HUDEP-2 (cell line): ENCODE results near the gene VWA3B.
A peak's percentile ranks its signal among the peaks of the same experiment; 100 is the strongest.
"Not testable (repeated sequence)": the region's sequence is repeated elsewhere in the genome, so short reads cannot be mapped to it uniquely, and the experiment has no call there.

Source experiments
- DNase-seq, 76 experiments: peaks; one replicate each; lab custom pipeline; 2025; ENCODE audit not compliant: unreplicated experiment in 76 of 76; lab: John Stamatoyannopoulos, UW

VWA3B gene, protein sequence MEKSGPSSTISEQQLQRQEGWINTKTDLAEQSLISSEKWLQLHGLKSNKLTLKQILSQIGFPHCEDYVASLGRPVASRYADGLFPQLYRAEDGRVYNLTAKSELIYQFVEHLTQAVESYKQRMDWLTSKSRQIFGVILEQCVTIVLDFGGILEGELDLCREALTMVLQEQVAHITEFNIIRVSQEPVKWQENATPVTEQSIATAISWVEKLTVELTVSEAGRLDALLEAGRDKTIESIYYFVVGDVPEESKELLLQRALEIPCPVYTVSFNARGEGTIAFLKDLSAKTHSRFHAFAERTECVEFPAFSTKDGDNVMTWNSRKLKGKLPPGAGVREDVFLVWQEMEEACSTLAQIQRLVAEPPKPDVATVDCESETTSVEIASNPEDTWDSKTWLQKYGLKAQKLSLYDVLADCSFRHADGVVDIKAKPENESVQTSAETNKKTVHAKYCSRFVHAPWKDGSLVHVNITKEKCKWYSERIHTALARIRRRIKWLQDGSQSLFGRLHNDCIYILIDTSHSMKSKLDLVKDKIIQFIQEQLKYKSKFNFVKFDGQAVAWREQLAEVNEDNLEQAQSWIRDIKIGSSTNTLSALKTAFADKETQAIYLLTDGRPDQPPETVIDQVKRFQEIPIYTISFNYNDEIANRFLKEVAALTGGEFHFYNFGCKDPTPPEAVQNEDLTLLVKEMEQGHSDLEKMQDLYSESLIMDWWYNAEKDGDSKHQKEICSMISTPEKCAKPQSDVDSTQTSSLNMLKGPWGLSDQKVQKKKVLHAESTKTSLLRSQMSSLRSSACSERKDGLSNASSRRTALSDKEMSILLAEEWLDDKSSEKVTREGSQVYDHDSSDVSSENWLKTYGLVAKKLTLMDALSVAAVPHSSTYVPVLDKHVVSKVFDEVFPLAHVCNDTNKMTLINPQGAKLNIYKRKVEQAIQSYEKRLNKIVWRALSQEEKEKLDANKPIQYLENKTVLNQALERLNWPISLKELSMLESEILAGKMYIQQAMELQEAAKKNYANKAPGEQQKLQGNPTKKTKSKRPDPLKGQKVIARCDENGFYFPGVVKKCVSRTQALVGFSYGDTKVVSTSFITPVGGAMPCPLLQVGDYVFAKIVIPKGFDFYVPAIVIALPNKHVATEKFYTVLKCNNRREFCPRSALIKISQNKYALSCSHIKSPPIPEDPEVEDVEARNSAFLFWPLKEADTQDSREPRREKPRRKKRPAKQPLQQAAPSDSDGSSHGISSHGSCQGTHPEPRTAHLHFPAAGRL (N-terminal part only)

DNA sequence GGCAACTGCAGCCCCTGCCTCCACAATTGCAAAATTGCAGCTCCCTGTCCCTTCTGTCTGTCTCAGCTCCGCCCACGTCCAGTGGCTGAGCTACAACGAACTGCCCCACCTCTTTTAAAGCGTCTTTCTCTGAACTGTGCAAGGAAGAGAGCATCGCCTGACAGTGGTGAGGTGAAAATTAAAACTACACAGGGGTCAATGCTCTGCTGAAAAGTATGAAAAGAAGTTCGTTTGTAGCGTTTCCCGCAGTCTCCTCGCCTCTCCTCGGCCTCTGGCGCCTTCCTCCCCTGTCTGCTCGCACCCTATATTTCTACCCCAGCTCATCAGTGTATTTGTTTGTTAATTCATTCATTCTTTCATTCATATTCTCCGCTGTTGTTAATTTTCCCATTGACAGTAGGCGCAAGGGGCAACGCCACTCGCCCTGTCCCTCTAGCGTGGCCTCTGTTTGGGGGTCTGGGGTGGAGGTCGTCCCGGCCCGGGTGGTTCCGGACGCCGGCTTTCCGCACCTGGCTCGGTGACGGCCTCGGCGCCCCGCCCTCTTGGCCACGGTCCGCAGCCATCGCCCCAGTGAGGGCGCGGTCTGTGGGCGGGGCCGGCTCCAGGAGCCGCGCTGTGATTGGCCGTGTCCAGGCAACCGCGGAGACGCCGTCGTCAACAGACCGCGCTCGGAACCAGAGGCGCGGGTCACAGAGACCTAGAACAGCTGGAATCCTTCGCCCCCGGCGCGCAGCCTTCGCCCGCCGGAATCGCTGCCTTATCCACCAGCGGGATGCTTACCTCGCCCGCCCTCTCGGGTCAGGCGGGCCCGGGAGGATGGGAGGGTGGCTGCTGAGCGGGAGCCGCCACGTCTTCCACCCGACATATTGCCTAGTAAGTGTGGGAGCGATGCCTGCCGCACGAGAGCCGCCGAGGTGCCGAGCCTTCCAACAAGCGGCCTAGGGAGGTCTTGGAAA, at the start of gene VWA3B:
Gene VWA3B, plus strand, starts transcription at position 677 of the 956 bp plus-strand sequence. CDS start 5,926 bp downstream, outside the sequence.
- DNase-seq, result peak in 16 of 76 experiments; percentile 1 to 52 (median 13)

DNA sequence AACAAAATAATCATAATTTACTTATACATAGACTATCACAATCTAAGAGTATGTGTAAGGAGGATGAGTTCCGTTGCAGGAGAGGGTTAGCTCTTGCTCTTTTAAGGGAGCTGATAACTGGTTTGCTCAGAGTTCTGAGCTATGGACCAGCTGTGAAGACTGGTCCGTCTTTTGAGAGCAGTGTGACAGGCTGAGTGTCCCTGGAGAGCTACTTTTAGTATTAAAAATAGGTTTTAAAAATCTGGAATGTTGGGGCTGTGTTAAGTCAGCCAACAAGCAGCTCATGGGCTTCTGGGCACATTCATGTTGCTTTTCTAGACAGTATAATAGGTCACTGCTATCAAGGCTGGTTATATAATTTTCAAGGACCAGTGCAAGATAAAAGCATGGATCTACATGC, 49.8 kb upstream of the VWA3B start:
- no peak for DNase-seq

DNA sequence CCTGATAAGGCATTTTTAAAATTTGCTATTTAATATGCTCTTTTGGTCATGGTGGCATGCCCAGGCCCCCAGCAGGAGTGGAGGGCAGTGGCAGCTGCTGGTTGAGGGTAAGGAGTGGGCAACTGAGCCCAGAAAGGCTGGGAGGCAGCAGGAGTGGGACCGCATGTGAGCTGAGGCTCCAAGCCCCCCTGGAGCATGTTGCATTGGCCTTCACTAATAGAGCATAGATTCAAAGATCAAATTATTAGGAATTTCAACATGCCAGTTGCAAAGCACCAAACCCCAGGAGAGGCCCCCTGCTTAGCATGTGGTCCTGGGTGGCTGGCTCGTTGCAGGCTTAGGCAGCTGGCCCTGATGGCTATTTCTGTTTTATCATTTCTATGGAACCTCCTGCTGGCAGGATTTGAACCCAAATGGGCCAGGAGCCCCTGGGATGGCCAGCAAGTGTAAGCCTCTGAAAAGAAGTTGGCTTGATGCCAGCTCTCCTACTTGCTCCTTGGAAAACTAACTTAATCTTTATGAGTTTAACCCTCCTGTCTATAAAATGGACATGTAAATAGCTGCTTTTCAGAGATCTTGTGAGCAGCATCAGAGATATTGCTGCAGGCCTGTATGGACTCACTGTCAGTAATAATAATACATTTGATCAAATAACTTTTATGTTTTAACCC, 49.2 kb upstream of the VWA3B start:
- no peak for DNase-seq

DNA sequence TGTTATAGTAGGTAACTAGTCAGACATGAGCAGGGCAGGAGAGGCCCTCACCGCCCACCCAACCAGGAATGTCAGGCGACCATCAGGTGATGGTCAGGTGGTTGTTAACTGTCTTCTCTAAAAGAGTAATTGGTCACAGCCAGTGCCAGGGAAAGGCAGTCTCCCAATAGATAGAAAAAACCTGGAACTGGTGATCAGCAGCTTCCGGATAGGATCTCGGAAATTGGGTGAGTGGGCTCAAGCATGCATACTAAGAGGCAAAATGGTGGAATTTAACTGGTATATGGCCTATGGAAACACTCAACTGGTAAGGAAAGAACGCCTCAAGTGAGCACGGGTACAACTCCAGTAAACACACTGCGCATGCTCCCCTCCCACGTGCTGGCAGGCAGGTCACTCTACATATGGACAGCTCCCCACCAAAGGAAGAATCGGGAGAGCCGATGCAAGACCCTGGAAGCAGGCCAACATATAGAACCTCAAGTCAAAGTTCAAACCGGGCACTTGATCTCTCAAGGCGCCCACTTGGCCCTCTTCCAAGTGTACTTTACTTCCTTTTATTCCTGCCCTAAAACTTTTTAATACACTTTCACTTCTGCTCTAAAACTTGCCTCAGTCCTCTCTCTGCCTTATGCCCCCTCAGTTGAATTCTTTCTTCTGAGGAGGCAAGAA, 47.7 kb upstream of the VWA3B start:
- DNase-seq, result no peak

DNA sequence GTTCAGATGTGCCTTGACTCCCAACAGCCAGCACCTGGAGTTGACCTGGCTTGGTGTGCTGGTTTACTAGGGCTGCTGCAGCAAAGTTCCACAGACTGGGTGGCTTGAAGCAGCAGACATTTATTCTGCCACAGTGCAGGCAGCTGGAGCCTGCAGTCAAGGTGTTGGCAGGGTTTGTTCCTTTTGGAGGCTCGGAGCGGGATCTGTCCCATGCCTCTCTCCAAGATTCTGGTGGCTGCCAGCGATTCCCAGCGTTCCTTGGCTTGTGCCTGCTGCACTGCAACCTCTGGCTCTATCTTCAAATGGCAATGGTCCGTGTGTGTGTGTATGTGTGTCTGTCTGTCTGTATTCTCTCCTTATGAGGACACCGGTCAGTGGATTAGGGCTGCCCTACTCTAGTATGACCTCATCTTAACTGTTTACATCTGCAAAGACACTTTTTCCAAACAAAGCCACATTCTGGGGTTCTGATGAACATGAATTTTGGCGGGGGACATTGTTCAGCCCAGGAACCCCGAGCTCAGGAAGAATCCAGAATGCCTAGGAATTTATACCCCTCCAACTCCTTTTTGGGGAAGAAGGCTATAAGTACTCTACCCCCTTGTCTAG, 46.5 kb upstream of the VWA3B start:
- DNase-seq, result no peak

DNA sequence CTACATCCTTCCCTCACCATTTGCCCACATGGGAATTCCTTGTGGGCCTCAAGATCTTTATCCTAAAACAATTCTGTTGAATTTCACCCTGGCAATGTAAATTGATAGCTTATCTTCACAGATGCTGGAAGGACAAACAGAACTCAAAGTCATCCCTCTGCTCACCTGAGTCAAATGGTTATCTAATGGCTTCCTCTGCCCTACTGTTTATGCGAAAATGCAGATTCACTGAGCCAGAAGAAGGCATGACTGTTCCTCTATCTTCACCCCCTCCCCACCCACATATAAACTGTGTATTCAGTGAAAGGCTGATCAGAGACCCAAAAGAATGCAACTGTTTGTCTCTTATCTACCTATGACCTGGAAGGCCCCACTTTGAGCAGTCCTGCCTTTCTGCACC, 43.9 kb upstream of the VWA3B start:
- DNase-seq, result no peak

DNA sequence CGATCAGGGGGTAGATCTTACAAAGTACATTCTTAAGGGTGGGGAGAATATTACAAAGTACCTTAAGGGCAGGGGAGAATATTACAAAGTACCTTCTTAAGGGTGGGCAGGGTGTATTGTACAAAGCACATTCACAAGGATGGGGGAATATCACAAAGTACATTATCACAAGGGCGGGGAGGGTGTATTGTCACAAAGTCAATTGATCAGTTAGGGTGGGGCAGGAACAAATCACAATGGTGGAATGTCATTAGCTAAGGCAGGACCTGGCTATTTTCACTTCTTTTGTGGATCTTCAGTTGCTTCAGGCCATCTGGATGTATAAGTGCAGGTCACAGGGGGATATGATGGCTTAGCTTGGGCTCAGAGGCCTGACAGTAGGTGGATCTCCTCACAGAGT, 42.2 kb upstream of the VWA3B start:
- DNase-seq, result not testable (repeated sequence)

DNA sequence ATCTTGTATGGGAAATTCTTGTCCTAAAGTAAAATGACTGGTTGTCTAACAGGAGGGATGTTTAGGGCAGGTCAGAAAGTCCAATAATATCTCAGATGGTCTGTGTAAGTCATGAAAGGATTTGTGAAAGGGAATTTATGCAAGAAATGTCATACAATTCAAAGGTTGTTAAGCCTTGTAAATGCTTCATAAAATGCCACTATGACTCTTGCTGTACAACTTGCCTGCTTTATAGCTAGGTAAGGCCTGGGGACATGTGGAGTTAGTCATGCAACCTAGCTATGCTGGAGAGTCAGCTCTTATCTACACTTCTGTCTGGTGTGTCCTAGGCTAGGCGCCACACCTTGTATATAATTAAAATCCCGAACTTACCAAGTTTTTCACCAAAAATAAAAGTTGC, 36.9 kb upstream of the VWA3B start:
- DNase-seq, result no peak

DNA sequence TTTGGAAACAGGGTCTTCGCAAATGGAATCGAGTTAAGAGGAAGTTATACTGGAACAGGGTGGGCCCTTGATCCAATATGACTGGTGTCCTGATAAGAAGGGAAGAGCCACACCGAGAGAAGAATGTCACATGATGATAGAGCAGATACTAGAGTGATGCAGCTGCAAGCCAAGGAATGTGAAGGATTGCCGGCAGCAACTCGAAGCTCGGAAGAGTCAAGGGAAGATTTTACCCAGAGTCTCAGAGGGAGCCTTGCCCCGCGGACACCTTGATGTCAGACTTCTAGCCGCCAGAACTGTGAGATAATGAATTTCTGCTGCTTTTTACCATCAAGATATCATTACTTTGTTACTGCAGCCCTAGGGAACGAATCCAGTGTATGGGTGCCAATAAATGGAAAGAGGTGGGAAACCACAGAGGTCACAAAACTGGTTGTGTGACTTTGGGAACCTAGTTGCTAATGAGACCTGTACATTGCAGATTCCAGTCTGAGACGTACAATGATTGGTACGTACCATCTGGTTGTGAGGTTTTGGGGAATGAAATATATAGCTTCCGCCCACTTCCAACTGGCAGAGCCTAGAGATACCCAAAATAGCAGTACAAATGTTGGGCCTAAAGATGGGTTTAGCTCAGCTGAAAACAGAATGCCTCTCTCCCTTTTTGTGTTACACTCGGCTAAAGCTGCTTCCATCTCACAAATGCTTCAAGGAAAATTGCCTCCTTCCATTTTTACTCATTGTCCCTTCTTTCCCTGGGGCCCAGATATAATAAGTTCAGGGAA, 28.6 kb upstream of the VWA3B start:
- no peak for DNase-seq

DNA sequence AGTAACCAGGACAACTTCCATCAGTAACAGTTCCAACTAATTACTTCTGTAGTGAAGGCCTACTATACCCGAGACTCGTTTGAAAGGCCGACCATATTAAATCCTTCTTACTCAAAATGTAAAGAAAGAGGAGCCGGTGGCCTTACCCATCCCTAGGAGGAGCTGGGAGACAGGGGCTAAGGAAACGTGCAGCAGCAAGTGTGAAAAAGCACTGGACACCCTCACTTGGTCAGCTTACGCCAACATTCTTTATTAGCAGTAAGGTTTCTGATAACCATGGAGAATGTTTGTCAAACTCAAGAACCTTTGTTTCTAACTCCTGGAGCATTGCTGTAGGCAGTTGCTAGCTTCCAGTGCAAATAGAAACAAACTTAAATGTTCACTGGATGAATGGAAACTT, 26.7 kb upstream of the VWA3B start:
- no peak for DNase-seq

DNA sequence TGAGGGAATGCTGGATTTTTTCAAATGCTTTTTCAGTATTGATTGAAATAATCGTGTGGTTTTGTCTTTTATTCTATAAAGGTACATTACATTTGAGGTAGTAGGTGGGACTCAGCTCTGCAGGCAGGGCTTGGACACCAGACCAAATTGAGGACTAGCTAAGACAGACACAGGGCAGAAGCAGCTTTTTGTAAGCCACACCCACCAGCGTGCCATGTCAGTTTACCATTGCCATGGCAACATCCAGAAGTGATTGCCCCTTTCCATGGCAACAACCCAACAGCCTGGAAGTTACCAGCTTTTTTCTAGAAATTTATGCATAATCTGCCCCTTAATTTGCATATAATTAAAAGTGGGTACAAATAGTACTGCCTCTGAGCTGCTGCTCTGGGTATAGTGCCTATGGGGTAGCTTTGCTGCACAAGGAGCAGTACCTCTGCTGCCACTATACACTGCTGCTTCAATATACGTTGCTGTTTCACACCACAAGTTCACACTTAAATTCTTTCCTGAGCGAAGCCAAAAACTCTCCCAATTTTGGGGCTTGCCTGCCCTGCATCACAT, 23.6 kb upstream of the VWA3B start:
- DNase-seq, result no peak

DNA sequence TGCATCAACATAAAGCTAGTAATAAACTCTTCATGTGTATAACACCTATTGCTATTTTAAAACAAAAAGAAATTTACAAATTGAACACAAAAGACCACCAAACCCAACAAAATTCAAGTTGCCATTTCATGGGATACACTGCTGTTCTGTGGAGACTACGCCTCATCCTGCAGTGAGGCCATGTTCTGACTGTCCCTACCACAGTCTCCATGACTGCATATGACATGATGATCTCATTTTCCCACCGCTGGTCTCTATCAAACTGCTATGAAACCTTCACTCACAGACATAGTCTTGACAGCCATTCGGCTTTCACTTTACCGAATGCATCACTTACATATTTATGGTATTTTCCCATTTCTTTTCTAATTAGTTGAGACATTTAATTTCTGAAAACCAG, 21.2 kb upstream of the VWA3B start:
- no peak for DNase-seq

DNA sequence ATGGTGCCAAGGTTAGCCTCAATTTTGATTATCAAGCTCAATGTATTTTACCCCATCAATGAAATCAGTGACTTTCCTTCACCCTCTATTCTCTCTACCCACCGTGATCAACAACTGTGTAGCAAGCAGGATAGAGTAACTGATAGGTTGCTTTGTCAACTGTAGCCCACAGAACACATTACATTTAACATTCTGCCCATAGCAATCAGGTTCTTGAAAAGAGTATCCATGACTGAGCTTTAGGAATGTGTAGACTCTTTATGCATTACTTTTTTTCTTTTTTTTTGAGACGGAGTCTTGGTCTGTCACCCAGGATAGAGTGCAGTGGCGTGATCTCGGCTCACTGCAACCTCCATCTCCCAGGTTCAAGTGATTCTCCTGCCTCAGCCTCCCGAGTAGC, 19.8 kb upstream of the VWA3B start:
- no peak for DNase-seq

DNA sequence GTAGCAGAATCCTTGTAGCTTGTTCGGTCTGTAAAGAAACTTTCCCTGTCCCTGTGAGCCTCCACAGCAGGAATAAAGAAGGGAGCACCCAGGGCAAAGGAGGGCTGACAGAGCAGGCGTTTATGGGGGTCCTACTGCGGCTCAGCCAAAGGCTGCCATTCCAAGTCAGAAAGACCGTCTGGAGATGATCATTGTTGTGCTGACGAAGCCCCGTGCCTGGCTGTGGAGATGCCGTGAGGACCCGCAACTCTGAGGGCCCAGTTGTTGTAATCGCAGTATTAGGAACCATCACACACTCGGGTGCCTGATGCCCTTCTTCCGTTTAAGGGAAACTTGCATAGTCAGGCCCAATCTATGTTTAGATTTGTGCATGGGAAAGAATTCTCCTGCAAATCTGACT, 16.9 kb upstream of the VWA3B start:
- DNase-seq, result no peak

DNA sequence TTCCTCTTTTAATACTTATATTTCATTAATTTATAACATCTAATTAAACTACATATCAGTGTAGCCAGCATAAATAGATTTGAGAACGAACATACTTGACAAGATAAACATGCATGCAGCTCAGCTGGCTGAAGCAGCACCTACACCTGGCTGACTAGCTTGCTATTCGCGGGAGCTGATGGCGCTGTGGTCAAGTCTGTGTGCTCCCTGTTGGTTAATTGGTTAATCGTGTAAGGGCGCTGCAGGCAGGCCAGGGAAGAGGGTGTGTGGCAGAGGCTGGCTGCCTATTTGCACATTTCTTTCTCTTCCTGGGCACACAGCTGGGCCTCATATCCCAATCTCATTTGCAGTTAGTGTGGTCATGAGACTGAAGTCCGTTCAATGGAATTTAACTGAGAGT, 14.5 kb upstream of the VWA3B start:
- DNase-seq, result no peak

DNA sequence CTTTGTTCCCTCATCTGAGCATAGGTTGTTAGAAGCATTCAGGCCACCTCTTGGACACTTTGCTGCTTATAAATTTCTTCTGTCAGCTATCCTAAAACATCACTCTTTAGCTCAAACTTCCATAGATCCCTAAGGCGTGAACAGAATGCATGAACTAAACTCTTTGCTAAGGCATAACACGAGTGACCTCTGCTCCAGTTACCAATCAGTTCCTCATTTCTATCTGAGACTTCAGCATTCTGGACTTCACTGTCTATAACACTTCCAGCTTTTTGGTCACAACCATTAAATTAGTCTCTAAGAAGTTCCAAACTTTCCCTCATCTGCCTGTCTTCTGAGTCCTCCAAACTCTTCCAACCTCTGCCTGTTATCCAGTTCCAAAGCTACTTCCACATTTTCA, 8.3 kb upstream of the VWA3B start:
- no peak for DNase-seq

DNA sequence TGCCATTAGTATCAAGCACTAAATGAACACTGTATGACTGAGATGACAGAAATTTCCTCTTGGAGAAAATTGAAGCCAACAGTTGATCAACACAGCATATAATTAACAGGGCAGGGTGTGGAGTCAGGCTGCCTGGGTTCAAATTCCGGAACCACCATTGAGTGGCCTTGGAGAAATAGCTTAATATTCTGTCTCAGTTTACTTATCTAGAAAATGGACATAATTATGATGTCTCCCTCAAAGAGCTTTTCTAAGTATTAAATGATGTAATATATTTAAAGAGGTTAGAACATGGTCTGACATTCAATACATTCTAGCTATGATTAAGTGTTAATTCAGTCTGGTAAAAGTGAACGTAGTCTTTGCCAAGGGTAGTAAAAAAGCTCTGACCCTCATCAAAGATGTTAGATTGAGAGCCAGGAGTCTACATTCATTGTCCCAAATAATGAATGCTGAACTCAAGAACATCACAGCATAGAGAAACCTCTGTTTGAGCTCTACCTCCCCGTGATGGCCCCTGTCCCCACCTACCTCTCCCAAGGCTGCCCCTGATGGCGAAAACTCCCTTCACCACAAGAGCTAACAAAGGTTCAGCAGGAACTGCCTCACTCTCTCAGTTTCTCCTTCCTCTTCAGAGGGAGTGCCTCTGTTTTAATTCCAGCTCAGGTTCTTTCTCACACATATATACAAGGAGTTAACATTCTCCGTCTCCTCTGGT, 2.7 kb upstream of the VWA3B start:
- no peak for DNase-seq
